HG03159 (cell line): ENCODE measurements around the gene ADAM19.
"Not testable (repeated sequence)": the region's sequence is repeated elsewhere in the genome, so short reads cannot be mapped to it uniquely, and the experiment has no call there.

Source experiments
- ATAC-seq: cut with Tn5 transposase; IDR thresholded peaks from one replicate; pipeline ENCODE4 v1.9.1; 2021; ENCODE audit warnings: mild to moderate bottlenecking, moderate library complexity; ENCODE audit not compliant: unreplicated experiment

Gene ADAM19

DNA sequence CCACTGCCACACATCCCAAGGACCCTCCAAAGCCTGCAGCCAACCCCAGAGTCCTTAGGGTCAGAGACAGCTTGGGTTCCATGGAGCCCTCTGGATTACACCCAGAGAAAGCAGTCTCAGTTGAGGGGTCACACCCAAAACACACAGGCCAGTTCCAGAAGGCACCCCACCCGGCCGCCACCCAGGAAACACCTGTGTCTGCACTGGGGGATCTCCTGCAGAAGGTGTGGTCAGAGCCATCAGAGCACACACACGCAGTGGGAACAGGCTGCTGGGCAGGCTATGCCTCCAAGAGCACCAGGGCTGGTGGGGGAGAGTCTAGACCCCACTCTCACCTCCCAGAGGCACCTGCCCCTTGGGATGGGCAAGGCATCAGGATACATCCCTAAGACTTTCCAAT, 88.2 kb downstream of the ADAM19 start:
- ATAC-seq: peak; percentile 44

GRCh38 chr5:157486861-157487260, 88.7 kb downstream of the ADAM19 start:
- ATAC-seq: peak; percentile 48

DNA sequence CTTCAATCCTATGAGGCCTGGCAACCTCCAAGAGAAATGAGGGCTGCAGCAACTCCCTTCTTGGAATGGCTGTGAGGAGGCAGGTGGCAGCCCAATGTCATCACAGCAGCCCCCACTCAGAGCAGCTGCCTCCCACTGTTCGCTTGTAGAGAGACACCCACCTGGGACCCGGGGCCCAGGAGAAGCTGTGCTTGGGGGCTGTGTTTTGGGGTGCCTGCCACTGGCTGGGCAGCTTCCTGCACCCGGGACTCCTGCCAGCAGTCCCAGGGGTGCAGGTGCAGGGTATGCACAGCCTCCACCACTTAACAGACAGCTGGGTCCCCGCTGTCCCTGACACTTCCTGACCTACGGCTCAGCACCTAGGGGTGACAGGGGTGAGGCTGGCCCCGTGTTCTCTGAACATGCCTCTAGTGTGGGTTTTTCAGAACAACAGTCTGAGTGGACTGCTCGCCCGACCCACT, 89.3 kb downstream of the ADAM19 start:
- ATAC-seq: peak; percentile 43

- peak; percentile 47 for ATAC-seq
These were observed 89.8 kb downstream of the ADAM19 start for GRCh38 chr5:157485811-157486210.

GRCh38 chr5:157485340-157485739, 90.2 kb downstream of the ADAM19 start:
- no peak for ATAC-seq

DNA sequence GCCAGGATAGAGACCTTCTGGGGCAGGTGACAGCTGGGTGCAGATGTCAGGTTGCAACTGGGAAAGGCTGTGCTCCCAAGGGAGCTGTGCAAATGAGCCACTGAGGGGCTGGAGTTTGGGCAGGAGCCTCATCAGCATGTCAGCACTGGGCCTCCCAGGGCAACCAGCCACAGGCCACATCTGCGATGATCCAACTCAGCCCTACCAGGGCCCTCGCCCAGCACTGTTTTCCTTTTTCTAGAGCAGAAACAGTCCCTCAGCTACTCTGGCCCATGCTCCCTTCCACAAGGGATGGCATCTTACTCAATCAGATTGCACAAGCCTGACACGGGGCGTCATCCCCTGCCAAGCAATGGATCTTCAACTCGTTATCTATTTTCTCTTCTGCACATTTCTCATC, 90.8 kb downstream of the ADAM19 start:
- ATAC-seq: no peak

DNA sequence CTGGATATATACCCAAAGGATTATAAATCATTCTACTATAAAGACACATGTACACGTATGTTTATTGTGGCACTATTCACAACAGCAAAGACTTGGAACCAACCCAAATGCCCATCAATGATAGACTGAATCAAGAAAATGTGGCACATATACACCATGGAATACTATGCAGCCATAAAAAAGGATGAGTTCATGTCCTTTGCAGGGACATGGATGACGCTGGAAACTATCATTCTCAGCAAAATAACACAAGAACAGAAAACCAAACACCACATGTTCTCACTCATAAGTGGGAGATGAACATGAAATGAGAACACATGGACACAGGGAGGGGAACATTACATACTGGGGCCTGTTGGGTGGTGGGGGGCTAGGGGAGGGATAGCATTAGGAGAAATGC, 92.9 kb downstream of the ADAM19 start:
- not testable (repeated sequence) for ATAC-seq

DNA sequence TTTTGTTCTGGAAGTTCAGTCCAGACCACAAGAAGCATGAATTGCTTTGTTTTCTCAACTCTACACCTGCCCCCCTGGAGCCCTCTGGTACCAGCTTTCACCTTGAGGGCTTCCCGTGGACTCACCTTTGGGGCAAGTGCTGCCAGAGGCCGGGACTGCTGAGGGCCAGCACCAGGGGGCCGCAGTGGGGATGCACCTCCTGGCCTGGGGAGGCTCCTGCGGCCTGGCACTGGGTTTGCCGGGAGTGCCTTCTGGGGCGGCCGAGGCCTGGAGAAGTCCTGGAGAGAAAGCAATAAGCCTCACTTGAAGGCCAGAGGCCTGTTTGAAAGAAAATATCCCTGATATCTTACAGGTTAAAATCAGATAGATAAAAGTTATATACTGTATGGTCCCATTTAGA, 93.9 kb downstream of the ADAM19 start:
- ATAC-seq: no peak

DNA sequence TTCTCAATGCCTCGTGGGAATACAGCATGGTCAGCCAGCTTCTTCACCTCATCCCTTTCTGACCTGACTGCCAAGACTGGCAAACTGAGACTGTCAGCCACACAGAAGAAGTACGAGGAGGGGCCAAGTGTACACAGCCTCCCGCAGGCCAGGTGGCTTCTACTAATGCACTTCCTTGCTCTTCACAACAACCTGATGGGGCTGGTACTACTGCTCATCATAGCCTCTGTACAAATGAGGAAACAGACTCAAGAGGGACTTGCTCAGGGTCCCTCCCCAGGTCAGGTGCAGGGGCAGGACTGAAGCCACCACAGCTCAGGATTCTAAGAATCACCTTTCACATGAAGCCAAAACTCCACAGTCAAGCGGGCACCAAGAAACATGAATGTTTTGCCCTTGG, 94.3 kb downstream of the ADAM19 start:
- no peak for ATAC-seq

DNA sequence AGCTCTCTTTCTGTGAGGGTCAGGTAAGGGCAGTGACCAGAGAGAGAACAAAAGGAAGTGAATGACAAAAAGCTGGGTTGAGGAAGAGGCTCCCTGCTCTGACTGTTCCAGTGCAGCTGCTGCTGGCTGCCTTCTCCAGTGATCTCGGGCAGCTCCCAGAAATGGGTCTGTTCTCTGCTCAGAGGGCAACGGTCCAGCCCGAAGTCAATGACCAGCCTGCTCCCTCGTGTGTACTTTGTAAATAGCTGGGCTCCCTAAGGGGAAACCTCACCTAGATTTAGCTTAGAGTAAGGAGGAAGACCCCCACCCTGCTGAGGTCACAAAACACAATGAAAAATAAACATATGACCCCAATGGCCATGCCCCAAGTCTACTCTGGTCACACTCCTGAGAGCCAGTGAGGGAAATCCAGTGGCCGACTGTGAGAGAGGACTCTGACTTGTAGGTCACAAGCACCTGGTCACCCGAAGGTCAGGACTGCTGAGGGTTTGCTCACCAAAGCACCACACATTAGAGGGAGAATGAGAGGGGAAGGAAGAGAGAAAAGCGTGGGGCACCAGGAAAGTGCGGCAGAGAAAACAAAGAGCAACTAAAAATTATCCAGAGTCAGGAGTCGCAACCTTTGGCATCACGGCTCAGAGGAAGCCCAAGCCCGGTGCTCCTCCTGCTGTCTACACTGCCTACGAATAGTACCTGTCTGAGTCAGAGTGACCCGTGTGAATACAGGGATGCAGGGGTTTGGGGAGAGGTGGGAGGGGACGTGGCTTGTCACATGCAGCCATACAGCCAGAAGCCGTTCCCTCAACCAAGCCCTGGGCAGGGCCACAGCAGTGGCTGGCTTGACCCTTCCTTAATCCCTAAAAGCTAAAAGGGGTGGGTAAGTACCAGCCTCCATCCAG, 95.7 kb downstream of the ADAM19 start:
- ATAC-seq: no peak

- no peak for ATAC-seq
These were observed 96.4 kb downstream of the ADAM19 start for GRCh38 chr5:157479166-157479565.

GRCh38 chr5:157478726-157479125, 96.8 kb downstream of the ADAM19 start:
- ATAC-seq: no peak

GRCh38 chr5:157477814-157478494, 97.6 kb downstream of the ADAM19 start:
- ATAC-seq: no peak

- ATAC-seq: peak; percentile 56
These were observed 98.7 kb downstream of the ADAM19 start for GRCh38 chr5:157476702-157477408.

DNA sequence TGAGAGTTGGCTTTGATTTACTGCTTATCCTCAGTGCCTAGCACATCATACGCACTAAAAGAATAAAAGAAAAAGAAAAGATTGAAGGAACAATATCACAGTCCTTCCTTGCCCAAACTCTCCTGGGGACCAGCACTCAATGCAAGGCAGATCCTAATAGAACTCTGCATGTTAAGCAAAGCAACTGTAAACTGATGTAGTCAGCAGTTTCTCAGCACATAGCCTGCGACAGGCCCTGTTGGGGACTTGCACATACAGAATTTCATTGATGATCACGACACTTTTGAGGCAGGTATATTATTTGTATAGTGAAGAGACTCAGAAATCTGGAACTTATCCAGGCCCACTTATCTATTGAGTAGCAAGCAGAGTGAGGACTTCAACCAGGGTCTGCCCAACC, 100.1 kb downstream of the ADAM19 start:
- ATAC-seq: no peak

GRCh38 chr5:157473383-157474320, 101.9 kb downstream of the ADAM19 start:
- ATAC-seq: no peak

DNA sequence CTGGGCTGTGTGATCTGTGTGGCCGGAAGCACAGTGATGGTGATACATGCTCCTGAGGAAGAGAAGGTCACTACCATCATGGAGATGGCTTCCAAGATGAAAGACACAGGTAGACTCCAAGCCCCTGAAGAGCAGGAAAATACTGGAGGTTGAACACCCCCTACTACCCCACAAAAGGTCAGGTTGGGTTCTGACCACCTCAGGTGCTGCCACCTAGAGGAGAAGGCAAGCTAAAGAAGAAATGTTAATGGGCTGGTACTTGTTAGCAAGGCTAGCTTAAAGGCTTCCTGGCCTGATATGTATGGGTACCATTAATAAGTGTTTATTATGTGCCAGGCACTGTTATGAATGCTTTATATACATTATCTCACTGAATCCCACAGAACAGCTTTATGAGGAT, 103.9 kb downstream of the ADAM19 start:
- no peak for ATAC-seq

GRCh38 chr5:157470631-157471030, 104.9 kb downstream of the ADAM19 start:
- ATAC-seq: no peak

- no peak for ATAC-seq
These were observed 105.9 kb downstream of the ADAM19 start for GRCh38 chr5:157469687-157470086.

DNA sequence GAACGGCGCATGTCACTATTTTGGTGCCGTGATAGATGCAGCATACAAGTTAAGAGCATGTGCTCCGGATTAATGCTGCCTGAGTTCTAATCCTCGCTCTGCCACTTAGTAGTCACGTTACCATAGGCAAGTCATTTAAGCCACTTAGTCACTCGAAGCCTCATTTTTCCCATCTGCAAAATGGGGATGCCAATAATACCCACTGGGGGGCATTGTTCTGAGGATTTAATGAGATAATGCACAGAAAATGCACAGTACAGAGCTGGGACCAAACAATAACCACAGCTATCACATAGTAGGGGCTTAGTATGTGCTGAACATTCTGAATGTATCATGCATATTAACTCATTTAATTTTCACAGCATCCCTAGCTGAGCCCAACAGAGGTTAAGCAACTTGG, 106.5 kb downstream of the ADAM19 start:
- ATAC-seq: no peak
